Fibroblast of lung (primary cell): Measurements from ENCODE around the gene SLX9. TPM values are rescaled to one million over a fixed set of nuclear protein-coding genes. Genes with fewer than 3 reads are reported as not detected.

Experiments used
- DNase-seq, 2 donors: peaks; one replicate each; pipeline versions ENCODE4 v3.0.0 to v3.0.0-alpha.2; 2010; ENCODE audit warnings: low read depth in 2 of 2
- H2AFZ ChIP-seq: 2 replicates; pipeline ENCODE4 v1.5.1; 2012; ENCODE audit warnings: low read length, control low read depth, inconsistent platforms
- H3K27ac ChIP-seq: 2 replicates; pipeline ENCODE4 v1.5.1; 2011; ENCODE audit warnings: low read length, control low read depth; ENCODE audit not compliant: insufficient read depth
- H3K27me3 ChIP-seq: 2 replicates; pipeline ENCODE4 v1.5.1; 2011; ENCODE audit warnings: mild to moderate bottlenecking, low read length; ENCODE audit not compliant: control insufficient read depth, insufficient read depth
- H3K36me3 ChIP-seq: 2 replicates; pipeline ENCODE4 v1.5.1; 2011; ENCODE audit warnings: low read length; ENCODE audit not compliant: control insufficient read depth, insufficient read depth
- H3K4me1 ChIP-seq: 2 replicates; pipeline ENCODE4 v1.5.1; 2011; ENCODE audit warnings: low read length; ENCODE audit not compliant: control insufficient read depth, insufficient read depth; ENCODE audit errors: extremely low read depth
- H3K4me2 ChIP-seq: 2 replicates; pipeline ENCODE4 v1.5.1; 2011; ENCODE audit warnings: low read length, control low read depth; ENCODE audit not compliant: insufficient read depth; ENCODE audit errors: extremely low read depth
- H3K4me3 ChIP-seq, 4 experiments: fragments of 200-600 bp in 1 of 4; sonication (generic) in 1 of 4; replicated peaks in 1 of 4; 2 replicates each; pipeline ENCODE4 v1.5.1; 2011 to 2016; ENCODE audit warnings: low read length in 4 of 4, low read depth in 3 of 4, mild to moderate bottlenecking in 3 of 4, control low read depth in 2 of 4, inconsistent platforms in 1 of 4, mixed read lengths in 1 of 4; ENCODE audit not compliant: insufficient read depth in 1 of 4; ENCODE audit errors: control extremely low read depth in 1 of 4
- H3K79me2 ChIP-seq: 2 replicates; pipeline ENCODE4 v1.5.1; 2012; ENCODE audit warnings: mild to moderate bottlenecking, low read length, inconsistent platforms; ENCODE audit not compliant: control insufficient read depth, insufficient read depth
- H3K9ac ChIP-seq: 2 replicates; pipeline ENCODE4 v1.5.1; 2011; ENCODE audit warnings: mild to moderate bottlenecking, low read length, control low read depth; ENCODE audit not compliant: insufficient read depth
- H3K9me3 ChIP-seq: 2 replicates; pipeline ENCODE4 v1.5.1; 2012; ENCODE audit warnings: low read depth, low read length; ENCODE audit not compliant: control insufficient read depth, insufficient read depth
- H4K20me1 ChIP-seq: 2 replicates; pipeline ENCODE4 v1.5.1; 2011; ENCODE audit warnings: low read length; ENCODE audit not compliant: control insufficient read depth, insufficient read depth; ENCODE audit errors: extremely low read depth
- CTCF ChIP-seq, 2 donors: IDR thresholded peaks in 1 of 2; conservative IDR thresholded peaks in 1 of 2; 1 replicate in 1 of 2; 2 replicates in 1 of 2; pipeline ENCODE4 v1.5.1; 2011 to 2012; ENCODE audit warnings: low read length in 2 of 2, control low read depth in 1 of 2, inconsistent platforms in 1 of 2, low read depth in 1 of 2, mild to moderate bottlenecking in 1 of 2
- EZH2 ChIP-seq: IDR thresholded peaks from 2 replicates; pipeline ENCODE4 v1.5.1; 2012; ENCODE audit warnings: low read length, control low read depth, mild to moderate bottlenecking; ENCODE audit errors: missing control alignments
- polyA plus RNA-seq, 2 donors: library from polyadenylated mRNA; depleted of rRNA in 1 of 2; stranded (reverse) in 1 of 2; unstranded in 1 of 2; fragments of >200 nt; gene quantifications; 2 replicates each; pipeline ENCODE4 v1.2.1, GENCODE V29; 2011 to 2012; ENCODE audit warnings: missing spikeins in 1 of 2
- total RNA-seq: library from RNA; depleted of rRNA; stranded (reverse); fragments of >200 nt; gene quantifications from 2 replicates; pipeline ENCODE4 v1.2.1, GENCODE V29; 2014

The SLX9 gene
- total and polyA plus RNA-seq, 2 donors (not counting 1 experiment from before 2014, with no cell fraction given) = 9.7 to 14.9 TPM

DNA sequence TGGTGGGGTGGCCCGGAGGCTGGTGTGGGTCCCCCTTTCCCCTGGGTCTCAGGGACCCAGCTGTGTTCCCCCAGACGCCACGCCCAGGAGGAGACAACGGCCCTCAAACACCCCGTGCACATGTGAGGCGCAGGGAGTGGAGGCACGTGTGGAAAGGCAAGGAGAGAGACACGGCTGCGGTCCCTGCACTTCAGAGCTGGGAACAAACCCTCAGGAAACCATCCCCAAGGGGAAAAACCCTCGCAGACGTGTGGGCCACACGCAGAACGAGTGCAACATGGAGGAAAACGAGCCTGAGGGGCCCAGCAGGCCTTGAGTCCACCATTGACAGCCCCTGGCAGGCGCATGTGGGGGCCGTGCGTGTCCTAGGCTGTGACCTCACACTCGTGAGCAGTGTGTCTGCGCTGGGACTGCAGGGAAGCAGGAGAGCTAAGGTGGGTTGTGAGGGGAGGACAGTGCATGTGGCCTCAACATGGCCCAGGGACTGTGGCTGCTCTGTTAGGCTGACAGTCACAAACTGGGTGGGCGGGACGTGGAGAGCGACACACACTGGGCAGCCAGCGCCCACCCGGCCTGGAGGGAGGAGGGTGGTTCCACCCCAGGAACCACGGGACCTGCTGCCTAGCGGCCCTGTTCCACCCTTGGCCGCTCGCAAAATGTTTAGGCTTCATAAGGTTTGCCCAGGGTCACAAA is 39.1 kb upstream of the SLX9 start:
- H3K4me1 ChIP-seq = no peaks in the 10 kb centered on the region
- TF ChIP-seq EZH2 = no peak
- H4K20me1 ChIP-seq = no peaks in the 10 kb centered on the region
- H3K27ac ChIP-seq = no peak overlapping the region
- H3K36me3 ChIP-seq = no peaks in the 10 kb centered on the region
- peaks cover 2% of the 10 kb centered on the region for H3K27me3 ChIP-seq
- no peak overlapping the region for H2AFZ ChIP-seq
- peaks cover 3% of the 10 kb centered on the region for H3K9me3 ChIP-seq
- no peak for DNase-seq
- H3K4me3 ChIP-seq = no peak overlapping the region
- no peaks in the 10 kb centered on the region for H3K79me2 ChIP-seq
- H3K9ac ChIP-seq = no peak overlapping the region
- no peak overlapping the region for H3K4me2 ChIP-seq

DNA sequence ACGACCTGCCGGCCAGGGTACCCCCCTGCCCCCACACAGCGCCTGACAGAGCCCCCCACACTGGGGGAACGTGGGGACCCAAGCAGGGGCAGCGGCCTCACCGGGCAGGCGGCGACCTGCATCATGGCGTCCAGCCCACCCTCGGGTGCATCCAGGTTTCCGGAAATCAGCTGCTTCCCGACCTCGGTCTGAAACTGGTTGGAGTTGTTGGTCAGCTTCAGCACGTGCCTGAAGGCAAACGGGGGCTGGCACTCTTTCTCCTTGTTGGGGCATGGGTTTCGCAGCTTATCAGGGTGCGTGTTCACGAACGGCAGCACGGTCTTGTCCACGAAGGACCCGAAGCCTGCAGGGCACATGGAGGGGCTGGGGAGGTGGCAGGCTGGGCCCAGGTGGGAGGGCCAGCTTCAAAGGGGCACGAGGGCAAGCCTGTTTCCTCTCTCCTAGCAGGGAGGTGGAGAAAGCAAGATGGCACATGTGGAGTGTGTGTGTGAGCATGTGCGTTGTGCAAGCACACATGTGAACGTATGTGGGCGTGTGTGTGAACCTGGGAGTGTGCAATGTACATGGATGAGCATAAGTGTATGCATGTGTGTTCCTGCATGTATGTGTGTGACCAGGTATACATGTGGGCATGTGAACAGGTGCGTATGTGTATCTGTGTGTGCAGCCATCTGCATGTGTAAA is 38.3 kb upstream of the SLX9 start:
- Histone ChIP-seq H3K9ac (no peak overlapping the region), H3K9me3 (peaks cover 3% of the 10 kb centered on the region), H3K4me1 (no peaks in the 10 kb centered on the region), H2AFZ (no peak overlapping the region), H3K4me2 (no peak overlapping the region), H4K20me1 (no peaks in the 10 kb centered on the region), H3K4me3 (no peak overlapping the region), H3K79me2 (no peaks in the 10 kb centered on the region), H3K27ac (no peak overlapping the region), H3K36me3 (no peaks in the 10 kb centered on the region), H3K27me3 (peaks cover 2% of the 10 kb centered on the region)
- no peak for DNase-seq
- TF ChIP-seq EZH2 = no peak

DNA sequence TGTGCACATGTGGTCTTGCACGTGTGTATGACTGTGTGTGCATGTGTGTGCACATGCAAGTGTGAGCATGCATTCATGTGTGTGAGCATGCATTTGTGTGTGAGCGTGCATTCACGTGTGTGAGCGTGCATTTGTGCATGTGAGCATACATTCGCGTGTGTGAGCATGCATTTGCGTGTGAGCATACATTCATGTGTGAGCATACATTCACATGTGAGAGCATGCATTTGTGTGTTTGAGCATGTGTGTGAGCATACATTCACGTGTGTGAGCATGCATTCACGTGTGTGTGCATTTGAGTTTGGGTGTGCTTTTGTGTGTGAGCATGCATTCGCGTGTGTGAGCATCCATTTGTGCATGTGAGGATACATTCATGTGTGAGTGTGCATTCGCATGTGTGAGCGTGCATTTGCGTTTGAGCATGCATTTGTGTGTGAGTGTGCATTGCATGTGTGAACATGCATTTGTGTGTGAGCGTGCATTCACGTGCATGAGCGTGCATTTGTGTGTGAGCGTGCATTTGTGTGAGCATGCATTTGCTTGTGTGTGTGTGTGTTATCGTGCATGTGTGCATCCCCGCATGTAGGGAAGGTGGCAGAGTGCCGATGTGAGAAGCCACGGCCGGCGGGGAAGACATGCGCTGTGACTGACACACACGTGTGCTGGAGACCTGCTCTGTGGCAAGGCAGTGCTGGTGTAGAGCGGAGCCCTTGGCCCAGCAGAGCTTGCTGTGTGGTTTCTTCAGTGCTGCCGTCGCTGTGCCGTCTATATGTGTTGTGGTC is 37.4 kb upstream of the SLX9 start:
- H2AFZ ChIP-seq = no peak overlapping the region
- no peak for DNase-seq
- TF ChIP-seq EZH2 (no peak), CTCF (conservative IDR thresholded peaks at IDR 0.05 in 1 of 2, IDR thresholded peaks at IDR 0.05 in 1 of 2; ENCODE audit: low read depth in 1 of 2, low read length in 2 of 2) (no peak)
- peaks cover 10% of the 10 kb centered on the region for H3K27me3 ChIP-seq
- no peaks in the 10 kb centered on the region for H3K79me2 ChIP-seq
- no peaks in the 10 kb centered on the region for H3K36me3 ChIP-seq
- no peaks in the 10 kb centered on the region for H4K20me1 ChIP-seq
- H3K4me2 ChIP-seq = no peak overlapping the region
- H3K9me3 ChIP-seq = peaks cover 3% of the 10 kb centered on the region
- no peaks in the 10 kb centered on the region for H3K4me1 ChIP-seq
- H3K9ac ChIP-seq = no peak overlapping the region
- H3K27ac ChIP-seq = no peak overlapping the region
- no peak overlapping the region for H3K4me3 ChIP-seq
